ENCODE results near the gene URB1.
"Not testable (repeated sequence)": the region's sequence is repeated elsewhere in the genome, so short reads cannot be mapped to it uniquely, and the experiment has no call there.

Gene URB1

GRCh38 chr21:32311621-32312020 lies 81.2 kb downstream of the URB1 start:
- TF ChIP-seq ZFX (IDR thresholded peaks at IDR 0.05; ENCODE audit: borderline replicate concordance) (no peak), CTCF (IDR thresholded peaks at IDR 0.05) (no peak)
- no peak overlapping the region for H3K27ac ChIP-seq

- H3K27ac ChIP-seq: not testable (repeated sequence)
Measured at GRCh38 chr21:32310976-32311375, 81.8 kb downstream of the URB1 start.

GRCh38 chr21:32309906-32310460 lies 82.8 kb downstream of the URB1 start:
- no peak overlapping the region for H3K27ac ChIP-seq
- no peak for TF ChIP-seq ZFX (IDR thresholded peaks at IDR 0.05; ENCODE audit: borderline replicate concordance)
- TF ChIP-seq CTCF (IDR thresholded peaks at IDR 0.05): no peak

- no peak for TF ChIP-seq CTCF (IDR thresholded peaks at IDR 0.05)
- no peak for TF ChIP-seq ZFX (IDR thresholded peaks at IDR 0.05; ENCODE audit: borderline replicate concordance)
- no peak overlapping the region for H3K27ac ChIP-seq
Measured at GRCh38 chr21:32308696-32309095, 84.1 kb downstream of the URB1 start.

- TF ChIP-seq CTCF (IDR thresholded peaks at IDR 0.05): no peak
- no peak for TF ChIP-seq ZFX (IDR thresholded peaks at IDR 0.05; ENCODE audit: borderline replicate concordance)
- no peak overlapping the region for H3K27ac ChIP-seq
Measured at GRCh38 chr21:32307706-32308105, 85.1 kb downstream of the URB1 start.

- TF ChIP-seq ZFX (IDR thresholded peaks at IDR 0.05; ENCODE audit: borderline replicate concordance) (no peak), CTCF (IDR thresholded peaks at IDR 0.05) (no peak)
- no peak overlapping the region for H3K27ac ChIP-seq
Measured at GRCh38 chr21:32306021-32306780, 86.6 kb downstream of the URB1 start.

- no peak for TF ChIP-seq ZFX (IDR thresholded peaks at IDR 0.05; ENCODE audit: borderline replicate concordance)
- no peak for TF ChIP-seq CTCF (IDR thresholded peaks at IDR 0.05)
- H3K27ac ChIP-seq: no peak overlapping the region
Measured at GRCh38 chr21:32304998-32305397, 87.8 kb downstream of the URB1 start.

Data from 22Rv1 (cell line).